Subcutaneous adipose tissue (tissue), 4 donors: ENCODE measurements around the gene MRPL12. TPM values are rescaled to one million over a fixed set of nuclear protein-coding genes. Genes with fewer than 3 reads are reported as not detected.

Source experiments
- total RNA-seq, 4 donors: library from RNA; depleted of rRNA; stranded (reverse); fragments of >200 nt; gene quantifications; one replicate each; pipeline ENCODE4 v1.1.0, GENCODE V29; 2016
- TF ChIP-seq, protein P1 (sequence below): fragments of 450-650 bp; IDR thresholded peaks from one replicate; pipeline ENCODE4 v1.5.1; 2016; ENCODE audit warnings: low read depth, mild to moderate bottlenecking, control low read depth, antibody characterized with exemption, moderate library complexity

Gene MRPL12
- total RNA-seq, 4 donors from 2014 or later = 23.8 to 52.0 (median 29.0) TPM

DNA sequence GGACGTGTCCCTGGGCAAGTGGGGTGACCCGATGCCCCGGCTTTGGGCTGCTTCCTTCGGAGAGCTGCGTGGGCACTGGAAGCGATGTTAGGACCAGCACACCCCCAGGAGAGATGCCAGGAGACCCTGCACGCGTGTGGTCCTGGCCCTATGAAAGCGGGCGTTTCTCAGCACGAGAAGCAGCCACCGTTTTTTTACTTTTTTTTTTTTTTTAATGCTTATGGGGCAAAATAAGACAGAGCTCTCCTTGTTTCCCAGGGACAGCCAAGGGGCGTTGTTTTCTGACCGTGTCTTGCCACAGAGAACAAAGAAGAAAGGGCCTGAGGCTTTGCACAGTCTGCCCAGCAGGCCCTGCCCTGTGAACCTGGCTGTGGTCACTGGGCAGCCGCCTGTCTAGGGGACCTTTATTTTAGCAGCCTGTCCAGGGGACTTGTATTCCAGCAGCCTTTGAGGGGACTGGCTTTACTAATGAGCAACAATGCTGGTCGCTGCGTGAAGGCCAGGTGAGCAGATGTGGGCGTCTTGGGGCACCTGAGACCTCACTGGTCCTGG lies 9.9 kb downstream of the MRPL12 start:
- TF ChIP-seq, protein P1, sequence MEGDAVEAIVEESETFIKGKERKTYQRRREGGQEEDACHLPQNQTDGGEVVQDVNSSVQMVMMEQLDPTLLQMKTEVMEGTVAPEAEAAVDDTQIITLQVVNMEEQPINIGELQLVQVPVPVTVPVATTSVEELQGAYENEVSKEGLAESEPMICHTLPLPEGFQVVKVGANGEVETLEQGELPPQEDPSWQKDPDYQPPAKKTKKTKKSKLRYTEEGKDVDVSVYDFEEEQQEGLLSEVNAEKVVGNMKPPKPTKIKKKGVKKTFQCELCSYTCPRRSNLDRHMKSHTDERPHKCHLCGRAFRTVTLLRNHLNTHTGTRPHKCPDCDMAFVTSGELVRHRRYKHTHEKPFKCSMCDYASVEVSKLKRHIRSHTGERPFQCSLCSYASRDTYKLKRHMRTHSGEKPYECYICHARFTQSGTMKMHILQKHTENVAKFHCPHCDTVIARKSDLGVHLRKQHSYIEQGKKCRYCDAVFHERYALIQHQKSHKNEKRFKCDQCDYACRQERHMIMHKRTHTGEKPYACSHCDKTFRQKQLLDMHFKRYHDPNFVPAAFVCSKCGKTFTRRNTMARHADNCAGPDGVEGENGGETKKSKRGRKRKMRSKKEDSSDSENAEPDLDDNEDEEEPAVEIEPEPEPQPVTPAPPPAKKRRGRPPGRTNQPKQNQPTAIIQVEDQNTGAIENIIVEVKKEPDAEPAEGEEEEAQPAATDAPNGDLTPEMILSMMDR = no peak

DNA sequence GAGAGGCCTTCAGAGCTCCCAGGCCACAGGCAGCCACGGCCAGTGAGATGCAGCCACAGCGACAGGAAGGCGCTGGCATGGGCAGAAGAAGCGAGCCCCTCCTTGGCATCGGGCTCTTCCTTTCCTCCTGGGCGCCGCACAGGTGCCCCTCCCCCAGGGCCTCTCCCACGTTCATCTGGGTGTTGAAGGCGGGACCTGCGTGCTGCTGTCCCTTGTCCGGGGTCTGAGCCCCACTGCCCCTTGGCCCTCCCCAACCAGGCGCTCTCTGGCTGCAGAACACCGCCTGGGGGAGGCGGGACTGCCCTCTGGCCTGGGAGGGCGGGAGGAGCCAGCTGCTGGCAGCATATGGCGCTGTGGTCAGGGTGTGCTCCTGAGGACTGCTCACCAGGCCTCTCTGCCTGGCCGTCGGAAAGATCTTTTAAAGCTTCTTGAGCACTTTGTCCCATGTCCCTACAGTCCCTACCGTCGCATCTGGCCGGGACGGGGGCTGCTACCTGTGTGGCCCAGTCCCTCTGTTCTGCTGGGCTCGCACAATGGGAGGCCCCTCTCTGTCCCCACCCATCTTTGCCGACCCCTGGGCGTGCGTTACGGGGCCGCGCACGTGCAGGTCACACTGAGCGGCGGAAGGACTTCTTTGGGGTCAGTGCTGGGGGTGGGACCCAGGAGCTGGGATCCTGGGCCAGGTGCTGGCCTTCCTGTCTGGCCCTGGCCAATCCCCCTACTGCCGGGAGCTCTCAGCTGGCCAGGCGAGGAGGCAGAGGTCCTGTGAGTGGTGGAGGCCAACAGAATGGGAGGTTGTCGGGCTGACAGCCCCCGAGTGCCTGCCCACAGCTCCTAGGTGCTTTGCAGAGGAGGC lies 10.6 kb downstream of the MRPL12 start:
- TF ChIP-seq, protein P1 = no peak

DNA sequence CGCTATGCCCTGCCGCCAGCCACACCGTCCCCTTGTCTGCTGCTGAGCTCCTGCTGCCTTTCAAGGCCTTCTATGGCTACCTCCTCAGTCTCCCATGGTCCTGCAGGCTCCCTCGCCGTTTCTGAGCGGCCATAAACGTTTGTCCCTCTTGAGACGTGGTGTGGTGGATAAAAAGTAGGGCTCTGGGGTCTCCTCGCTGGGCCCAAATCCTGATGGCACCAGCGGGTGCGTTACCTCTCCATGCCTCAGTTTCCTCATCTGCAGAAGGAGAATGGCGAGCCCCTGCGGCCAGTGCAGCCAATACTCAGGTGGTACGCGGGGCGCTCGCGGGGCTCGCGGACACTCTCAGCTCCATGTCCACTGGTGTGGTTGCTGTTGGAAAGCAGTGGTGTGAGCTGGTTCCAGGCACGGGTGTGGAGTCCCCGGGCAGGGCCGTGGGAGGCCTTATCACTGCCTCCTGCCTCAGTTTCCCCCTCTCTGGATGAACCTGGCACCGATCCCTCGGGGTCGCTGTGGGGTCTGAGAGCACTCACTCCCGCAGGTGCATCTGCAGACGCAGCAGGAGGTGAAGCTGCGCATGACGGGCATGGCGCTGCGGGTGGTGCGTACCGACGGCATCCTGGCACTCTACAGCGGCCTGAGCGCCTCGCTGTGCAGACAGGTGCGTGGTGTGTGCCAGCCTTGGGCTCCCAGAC lies 11.4 kb downstream of the MRPL12 start:
- TF ChIP-seq, protein P1 = no peak

DNA sequence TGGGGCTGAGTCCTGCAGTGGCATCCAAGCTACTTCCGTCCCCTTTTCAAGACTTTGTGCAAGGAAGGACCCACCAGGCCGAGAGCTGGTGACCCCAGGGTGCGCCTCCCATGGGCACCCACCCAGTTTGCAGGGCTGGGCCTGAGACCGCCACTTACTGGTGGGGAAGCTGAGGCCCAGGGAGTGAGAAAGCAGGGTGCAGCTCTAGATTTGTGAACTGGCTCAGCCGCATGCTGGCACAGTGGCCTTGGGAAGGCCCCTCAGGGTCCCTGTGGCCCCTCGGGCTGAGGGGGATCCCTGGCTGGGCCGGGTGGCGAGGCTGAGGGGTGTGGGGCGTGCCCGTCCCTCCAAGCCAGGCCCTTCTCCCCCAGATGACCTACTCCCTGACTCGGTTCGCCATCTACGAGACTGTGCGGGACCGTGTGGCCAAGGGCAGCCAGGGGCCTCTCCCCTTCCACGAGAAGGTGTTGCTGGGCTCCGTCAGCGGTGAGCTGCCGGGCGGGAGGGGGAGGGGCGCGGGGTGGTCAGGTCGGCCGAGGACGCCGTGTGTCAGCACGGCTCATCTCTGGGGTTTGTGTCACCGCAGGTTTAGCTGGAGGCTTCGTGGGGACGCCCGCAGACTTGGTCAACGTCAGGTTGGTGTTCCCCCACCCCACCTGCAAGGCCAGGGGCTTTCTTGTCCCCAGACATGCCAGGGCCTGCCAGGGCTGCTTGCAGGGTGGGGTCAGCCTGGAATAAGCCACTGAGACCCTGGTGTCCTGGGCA lies 12.1 kb downstream of the MRPL12 start:
- TF ChIP-seq, protein P1 = no peak

DNA sequence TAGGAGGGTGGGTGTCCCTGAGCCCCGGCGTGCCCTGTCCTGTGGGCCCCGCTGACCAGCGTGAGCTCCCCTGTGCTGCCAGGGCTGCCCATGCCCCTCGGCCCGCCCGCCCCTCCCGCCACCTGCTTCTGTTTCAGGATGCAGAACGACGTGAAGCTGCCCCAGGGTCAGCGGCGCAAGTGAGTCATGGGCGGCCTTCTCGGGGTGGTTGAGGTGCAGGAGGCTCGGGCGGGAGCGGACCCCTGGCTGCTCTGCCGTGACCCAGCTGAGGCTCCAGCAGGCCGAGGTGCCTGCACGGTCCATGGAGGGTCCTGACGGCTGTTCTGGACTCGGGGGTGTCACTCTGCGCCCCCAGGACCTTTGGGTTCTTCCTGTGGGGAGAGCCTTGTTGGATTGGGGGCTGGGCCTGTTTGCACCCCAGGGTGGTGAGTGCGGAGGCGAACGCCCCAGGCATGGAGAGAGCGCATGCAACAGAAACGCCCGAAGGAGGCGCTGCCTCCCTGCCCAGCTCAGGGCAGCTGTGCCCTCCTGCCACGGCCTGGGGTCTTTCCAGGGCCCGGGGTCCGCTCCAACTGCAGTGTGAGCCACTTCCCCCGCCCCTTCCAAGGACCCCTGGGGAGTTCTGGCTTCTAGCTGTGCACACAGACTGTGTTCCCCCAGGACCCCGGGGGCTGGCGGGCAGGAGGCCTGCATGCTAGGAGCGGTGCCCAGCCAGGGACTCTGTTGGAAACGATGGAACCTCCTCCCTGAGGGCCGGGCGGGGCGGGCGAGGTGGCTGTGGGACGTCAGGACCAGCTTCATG lies 12.9 kb downstream of the MRPL12 start:
- TF ChIP-seq, protein P1 = no peak

DNA sequence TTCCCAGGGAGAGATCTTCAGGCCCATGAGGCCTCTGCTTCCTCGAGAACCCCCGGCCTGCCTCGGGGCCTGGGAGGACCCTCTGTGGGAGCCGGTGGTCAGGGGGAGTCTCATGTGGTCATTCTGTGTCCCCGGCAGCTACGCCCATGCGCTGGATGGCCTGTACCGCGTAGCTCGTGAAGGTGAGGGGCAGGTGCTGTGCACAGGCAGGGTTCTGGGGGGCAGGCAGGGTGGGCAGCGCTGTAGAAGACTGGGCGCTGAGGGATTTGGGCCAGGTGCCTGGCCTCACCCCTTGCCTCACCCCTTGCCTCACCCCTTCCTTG lies 13.5 kb downstream of the MRPL12 start:
- TF ChIP-seq, protein P1 = no peak
